ENCODE measurements around the gene ATP5ME.

ATP5ME gene

DNA sequence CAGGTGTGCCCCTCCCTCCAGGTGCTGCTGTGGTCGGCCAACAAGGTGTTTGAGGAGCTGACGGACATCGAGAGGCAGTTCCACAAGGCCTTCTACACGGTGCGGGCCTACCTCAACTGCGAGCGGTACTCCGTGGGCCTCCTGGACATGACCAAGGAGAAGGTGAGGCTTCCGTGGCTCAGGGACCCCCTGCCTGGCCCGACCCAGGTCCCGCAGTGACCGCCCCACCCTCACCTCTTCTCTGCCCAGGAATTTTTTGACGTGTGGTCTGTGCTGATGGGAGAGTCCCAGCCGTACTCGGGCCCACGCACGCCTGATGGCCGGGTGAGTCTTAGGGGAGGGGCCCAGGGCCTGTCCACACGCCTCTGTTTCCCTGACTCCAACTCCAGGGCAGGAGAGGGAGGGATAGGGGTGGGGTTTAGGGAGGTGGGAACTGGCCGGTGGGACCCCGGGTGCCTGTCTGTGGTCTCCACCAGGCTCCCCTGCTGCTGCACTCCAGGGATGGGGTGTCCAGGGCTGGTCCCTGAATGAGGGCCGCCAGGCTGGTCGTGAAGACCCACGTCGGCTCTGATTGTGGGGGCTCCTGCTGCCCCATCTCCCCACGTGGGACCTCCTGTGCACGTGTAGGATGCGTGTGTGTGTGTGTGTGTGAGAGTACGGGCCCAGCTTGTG is 20.1 kb downstream of the ATP5ME start:
- DNase-seq (ENCODE audit: extremely low read depth, low read depth): no peak
- no peak for TF ChIP-seq CTCF (IDR thresholded peaks at IDR 0.05; ENCODE audit: low read depth, low read length)

DNA sequence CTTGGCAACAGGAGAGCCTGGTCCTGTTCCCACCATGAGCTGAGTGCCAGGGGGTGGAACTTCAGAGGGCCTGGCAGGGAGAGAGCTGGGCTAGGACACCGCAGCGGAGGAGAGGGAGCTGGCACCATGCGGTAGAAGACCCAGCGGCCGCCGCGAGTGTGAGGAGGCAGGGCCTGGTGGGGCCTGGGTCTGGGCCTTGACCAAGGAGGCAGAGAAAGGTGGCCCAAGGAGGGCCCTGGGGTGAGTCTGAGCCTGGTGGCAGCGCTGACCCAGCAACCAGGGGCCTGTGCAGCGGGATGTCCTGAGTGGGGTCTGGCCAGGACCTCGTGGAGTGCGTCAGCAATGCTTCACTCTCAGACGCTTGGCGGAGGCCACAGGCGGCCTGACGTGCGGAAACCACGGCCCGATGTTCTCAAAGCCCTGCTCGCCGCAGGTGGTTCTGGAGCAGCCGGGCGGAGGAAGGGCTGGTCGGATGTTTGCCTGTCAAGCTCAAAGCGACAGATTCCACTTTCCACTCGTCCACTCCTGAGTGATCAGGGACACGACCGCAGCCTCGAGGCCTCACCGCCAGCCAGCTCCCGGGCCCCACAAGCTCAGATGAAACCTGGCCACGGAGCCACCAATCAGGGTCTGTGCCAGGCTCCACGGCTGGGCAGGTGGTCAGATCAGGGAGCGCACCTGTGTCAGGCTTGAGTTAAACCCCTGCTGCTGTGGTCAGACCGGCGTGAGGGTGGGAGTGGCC is 20.8 kb downstream of the ATP5ME start:
- no peak for TF ChIP-seq CTCF (IDR thresholded peaks at IDR 0.05; ENCODE audit: low read depth, low read length)
- no peak for DNase-seq (ENCODE audit: extremely low read depth, low read depth)

DNA sequence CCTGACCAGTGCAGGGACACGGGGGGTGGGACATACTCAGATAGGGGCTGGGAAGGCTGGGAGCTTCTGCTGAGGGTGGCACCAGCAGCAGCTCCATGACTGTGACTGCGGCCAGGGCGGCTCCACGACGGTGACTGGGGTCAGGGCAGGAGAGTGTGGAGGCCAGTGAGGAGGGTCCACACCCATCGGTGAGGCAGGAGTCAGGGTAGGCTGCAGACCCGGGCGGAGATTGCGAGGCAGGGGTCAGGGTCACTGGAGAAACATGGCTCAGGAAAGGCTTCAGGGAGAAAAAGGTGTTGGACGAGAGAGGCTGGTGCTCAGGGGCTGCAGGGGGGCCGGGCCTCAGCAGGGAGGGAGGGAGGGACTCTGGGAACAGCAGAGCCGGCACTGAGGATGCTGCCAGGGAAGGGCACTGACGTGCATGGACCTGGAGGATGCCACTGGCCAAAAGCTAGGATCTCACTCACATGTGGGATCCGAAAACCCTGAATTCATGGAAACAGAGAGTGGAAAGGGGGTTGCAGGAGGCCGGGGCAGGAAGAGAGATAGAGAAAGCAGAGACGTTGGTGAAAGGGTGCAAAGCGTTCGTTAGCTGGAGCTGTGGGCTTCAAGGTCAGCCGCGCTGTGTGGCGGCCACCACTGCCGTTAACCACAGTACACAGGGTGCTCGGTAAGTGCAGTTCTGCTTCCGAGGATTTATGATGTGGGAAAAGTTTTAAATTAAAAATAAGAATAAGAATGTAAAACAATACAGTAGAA is 22.0 kb downstream of the ATP5ME start:
- TF ChIP-seq CTCF (IDR thresholded peaks at IDR 0.05; ENCODE audit: low read depth, low read length): no peak
- DNase-seq (ENCODE audit: extremely low read depth, low read depth): no peak

DNA sequence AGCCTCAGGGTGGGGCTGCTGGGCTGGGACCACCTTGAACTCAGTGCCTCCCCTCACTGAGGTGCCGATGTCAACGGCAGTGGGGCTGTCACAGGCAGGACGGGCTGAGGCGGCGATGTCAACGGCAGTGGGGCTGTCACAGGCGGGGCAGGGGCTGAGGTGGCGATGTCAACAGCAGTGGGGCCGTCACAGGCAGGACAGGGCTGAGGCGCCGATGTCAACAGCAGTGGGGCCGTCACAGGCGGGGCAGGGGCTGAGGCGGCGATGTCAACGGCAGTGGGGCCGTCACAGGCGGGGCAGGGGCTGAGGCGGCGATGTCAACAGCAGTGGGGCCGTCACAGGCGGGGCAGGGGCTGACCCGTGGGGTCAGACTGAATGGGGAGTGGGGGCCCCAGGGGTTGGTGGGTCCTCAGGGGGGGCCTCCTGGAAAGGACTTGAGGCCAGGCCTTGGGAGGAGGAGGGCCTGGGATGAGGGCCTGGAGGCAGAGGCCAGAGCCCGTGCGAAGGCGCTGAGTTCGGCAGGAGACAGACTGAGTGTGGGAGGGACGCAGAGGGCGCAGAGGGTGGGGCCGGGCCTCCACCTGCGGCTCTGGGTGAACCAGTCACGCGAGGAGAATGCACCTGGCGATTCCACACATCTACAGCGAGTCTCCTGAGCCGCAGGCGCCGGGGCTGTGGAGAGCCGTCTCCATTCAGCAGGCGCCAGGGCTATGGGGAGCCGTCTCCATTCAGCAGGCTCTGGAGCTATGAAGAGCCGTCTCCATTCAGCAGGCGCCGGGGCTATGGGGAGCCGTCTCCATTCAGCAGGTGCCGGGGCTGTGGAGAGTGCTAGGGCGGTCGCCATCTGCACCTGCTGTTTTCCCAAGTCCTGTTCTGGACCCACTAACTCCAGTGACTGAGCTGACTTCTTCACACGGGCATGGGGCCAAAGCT is 22.9 kb downstream of the ATP5ME start:
- DNase-seq (ENCODE audit: extremely low read depth, low read depth): no peak
- no peak for TF ChIP-seq CTCF (IDR thresholded peaks at IDR 0.05; ENCODE audit: low read depth, low read length)

GRCh38 chr4:650461-650860 is 23.6 kb downstream of the ATP5ME start:
- TF ChIP-seq CTCF (IDR thresholded peaks at IDR 0.05; ENCODE audit: low read depth, low read length): no peak
- DNase-seq (ENCODE audit: extremely low read depth, low read depth): no peak

- no peak for TF ChIP-seq CTCF (IDR thresholded peaks at IDR 0.05; ENCODE audit: low read depth, low read length)
- no peak for DNase-seq (ENCODE audit: extremely low read depth, low read depth)
Measured at GRCh38 chr4:649751-650310, 24.2 kb downstream of the ATP5ME start.

Data from AG09319 (cell line).